Activated CD8-positive, alpha-beta memory T cell treated with anti-CD3 and anti-CD28 coated beads for 24 hours (primary cell): Measurements from ENCODE around the gene LSM4.
"Not testable (repeated sequence)": the region's sequence is repeated elsewhere in the genome, so short reads cannot be mapped to it uniquely, and the experiment has no call there.

Source experiments
- DNase-seq: peaks from one replicate; pipeline ENCODE4 v3.0.0-alpha.2; 2020

The LSM4 gene

DNA sequence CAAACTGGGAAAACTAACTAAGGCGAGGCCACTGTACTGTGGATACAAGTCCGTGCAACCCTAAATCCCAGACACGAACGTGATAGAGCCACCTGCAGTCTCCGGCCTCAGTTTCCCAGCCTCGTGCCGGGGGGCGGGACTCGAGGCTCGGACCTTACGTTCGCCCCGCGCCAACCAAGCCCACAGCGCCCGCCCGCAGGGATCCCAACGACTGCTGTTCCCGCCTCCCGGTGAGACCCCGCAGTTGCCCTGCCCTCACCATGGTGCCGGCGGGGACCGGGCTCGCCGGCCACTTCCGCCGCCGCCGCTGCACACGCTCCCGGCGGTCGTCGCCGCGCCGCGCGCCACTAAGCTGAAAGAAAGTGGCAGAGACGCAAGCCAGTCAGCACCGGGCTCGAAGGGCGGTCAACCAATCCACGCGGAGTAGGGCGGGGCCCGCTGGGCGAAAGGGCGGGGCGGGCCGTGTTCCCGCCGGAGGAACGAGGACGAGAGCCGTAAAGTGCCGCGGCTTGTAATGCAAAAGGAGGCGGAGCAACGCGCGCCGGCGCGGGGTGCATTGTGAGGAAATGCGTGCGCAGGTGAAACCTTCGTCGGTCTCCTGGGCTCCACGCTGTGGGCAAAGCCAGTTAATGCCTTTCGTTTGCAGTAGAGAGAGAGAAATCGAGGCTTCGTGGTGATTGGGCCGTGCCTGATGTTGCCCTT is at the start of gene LSM4:
TSS of gene LSM4 (minus strand) at position 318 of the 702 bp plus-strand sequence. CDS start at position 262, 56 bp downstream.
- peak; percentile 99 for DNase-seq

DNA sequence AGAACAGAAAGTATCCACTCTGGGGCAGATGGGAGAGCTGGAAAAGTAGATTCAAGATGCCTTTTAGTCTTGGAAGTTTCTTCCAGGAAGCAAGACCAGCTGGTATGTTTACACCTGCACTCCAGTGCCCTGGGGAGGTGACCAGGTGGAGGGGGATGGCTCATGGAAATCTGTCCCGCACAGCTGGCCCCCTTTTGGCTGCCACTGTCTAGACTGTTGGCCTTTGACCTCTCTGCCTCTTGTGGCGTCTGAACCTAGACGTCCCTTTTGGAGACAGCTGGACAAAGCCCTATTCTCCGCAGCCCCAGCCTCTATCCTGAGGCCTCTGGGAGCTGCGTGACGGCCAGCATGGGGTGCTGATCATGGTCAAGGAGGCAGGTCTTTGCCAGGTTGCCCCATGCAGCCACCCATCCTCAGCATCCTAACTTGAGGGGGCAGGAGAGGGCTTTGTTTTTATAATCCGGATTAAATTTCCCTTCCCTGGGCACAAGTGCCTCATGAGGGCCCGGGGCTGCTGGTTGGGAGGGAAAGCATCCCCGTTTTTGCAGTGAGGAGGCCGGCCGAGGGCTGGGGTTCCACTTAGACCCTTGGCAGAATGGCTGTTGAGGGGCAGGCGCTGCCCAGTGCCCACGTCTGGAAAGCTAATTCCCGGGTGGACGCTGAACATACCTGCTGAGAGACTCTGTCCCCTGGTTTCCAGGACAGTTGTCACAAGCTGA is 45.8 kb upstream of the LSM4 start:
- DNase-seq = no peak

DNA sequence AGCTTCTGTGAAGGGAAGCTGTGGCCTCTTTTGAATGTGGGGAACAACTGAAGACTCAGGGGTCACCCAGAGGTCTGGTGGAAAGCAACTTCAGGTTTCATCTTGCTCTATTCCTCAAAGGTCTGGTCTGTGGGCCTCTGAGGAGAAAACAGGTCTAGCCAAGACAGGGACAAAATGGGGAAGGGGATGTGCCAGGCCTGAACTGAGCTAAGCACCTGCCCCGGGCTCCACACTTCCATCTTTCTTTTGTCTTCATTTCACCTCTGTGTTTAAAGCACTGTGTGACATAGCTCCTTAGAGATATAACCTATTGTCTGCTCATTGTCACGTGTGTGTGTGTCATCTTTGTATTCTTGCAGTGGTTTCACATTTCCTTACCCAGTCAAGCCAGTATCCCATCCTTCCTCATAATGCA is 43.2 kb upstream of the LSM4 start:
- DNase-seq = no peak

DNA sequence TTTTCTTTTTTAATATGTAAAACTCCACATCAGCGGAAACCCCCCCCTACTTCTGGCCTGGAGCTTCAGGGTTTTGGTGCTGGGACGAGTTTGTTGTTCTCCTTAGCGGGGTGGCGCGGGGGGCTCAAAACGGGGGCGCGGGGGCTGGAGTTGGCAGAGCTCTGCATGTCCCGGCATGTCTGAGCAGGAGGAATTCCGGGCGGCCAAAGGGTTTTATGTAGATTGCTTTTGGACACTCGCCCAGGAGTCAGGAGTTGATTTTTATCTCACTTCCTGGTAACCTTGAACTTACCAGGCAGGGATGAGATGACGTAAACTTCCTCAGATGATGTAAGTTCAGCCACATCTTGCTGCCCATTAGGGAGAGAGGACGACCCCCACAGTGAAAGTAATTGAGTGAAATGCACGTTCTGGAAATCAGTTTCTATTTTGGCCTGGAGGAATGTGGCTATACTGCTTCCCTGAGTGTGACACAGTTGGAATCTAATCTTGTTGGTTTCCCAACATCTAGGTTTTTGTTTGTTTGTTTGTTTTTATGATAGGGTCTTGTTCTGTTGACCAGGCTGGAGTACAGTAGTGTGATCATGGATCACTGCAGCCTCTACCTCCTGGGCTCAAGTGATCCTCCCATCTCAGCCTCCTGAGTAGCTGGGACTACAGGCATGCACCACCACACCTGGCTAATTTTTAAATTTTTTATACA is 42.1 kb upstream of the LSM4 start:
- no peak for DNase-seq

DNA sequence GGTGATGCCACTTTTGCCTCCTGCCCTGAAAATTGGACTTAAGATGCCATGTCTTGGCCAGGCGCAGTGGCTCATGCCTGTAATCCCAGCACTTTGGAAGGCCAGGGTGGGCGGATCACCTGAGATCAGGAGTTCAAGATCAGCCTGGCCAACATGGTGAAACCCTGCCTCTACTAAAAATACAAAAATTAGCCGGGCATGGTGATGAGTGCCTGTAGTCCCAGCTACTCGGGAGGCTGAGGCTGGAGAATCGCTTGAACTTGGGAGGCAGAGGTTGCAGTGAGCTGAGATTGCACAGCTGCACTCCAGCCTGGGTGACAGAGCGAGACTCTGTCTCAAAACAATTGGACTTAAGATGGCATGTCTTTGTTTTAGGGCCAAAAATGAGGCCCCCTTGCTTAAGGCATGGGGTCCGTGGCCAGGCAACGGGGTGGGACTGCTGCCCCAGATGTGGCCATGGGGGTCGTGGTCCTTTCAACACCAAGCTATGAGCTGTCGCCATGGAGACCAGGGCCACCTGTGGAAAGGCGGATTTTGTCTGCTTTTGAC is 41.5 kb upstream of the LSM4 start:
- not testable (repeated sequence) for DNase-seq

DNA sequence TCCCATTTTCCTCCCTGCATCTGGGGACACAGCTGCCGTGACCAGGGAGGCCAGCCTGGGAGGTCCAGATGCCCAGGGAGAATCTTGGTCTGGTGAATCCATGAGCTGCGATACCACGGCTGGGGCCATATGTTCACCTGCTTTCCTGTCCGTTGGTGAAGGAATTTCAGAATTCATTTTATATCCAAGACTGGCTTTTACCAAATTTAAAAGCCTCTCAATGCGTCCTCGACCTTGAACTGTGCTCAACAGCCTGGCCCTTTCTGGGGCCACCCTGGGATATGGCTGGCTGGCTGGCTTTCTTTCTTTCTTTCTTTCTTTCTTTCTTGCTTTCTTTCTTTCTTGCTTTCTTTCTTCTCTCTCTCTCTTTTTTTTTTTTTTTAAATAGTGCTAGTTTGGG is 40.9 kb upstream of the LSM4 start:
- no peak for DNase-seq

DNA sequence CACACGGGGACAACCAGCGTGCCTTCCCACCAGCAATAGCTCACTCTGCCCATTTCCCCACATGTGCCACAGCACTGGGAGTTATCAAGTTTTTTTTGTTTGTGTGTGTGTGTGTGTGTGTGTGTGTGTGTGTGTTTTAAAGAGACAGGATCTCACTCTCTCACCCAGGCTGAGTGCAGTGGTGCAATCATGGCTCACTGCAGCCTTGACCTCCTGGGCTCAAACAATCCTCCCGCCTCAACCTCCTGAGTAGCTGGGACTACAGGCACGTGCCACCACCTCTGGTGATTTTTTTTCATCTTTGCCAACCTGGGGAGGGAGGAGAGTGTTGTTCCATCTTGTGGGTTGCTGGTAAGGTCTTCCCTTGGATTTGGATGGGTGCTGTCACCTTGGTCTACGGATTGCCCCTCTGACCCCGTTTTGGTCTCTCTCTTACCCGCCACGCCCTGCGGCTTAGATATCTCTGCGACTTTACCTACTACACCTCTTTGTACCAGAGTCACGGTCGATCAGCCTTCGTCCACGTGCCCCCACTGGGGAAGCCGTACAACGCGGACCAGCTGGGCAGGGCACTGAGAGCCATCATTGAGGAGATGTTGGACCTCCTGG is 40.2 kb upstream of the LSM4 start:
- no peak for DNase-seq

DNA sequence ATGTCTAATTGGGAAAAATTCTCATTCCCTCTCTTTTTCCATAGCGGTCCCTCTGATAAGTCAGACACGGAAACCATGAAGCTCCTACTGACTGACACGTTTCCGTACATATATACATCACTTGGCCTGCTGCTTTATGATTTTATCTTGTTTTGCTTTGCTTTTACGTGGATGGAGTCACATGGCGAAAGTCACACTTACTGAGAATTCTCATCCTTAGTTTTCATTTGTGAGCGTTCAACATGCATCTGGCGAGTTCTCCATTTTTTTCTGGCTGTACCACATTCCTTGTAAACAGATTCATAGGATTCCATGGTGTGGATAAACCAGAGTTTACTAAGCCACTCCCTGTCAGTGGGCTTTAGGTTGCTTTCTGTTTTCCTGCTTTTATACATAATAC is 38.8 kb upstream of the LSM4 start:
- DNase-seq = no peak

DNA sequence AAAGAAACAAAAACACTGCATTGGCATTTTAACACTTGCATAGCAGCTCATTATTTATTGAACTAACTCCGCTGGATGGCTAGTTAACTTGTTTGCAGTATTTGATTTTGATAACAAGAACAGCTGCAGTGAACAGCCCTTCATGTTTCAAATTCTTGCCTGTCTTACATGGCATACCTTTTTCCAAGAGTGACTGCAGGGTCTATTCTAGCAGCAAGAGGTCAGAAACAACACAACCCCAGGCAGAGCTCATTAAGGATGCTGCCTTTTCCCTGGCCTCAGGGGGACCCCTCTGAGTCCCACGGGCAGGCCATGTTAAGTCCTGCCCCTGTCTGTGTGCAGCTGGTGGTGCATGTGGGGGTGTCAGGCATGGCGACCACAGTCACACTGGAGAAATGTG is 34.2 kb upstream of the LSM4 start:
- no peak for DNase-seq

DNA sequence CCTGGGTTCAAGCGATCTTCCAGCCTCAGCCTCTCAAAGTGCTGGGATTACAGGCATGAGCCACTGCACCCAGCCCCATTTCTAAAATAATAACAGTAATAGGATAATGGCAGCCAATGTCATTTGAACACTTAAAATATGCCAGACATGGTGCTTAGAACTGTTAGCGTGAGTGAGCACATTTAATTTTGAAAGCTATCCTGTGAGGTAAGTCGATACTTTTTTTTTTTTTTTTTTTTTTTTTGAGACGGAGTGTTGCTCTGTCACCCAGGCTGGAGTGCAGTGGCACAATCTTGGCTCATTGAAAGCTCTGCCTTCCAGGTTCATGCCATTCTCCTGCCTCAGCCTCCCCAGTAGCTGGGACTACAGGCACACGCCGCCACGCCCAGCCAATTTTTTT is 31.9 kb upstream of the LSM4 start:
- DNase-seq = not testable (repeated sequence)

DNA sequence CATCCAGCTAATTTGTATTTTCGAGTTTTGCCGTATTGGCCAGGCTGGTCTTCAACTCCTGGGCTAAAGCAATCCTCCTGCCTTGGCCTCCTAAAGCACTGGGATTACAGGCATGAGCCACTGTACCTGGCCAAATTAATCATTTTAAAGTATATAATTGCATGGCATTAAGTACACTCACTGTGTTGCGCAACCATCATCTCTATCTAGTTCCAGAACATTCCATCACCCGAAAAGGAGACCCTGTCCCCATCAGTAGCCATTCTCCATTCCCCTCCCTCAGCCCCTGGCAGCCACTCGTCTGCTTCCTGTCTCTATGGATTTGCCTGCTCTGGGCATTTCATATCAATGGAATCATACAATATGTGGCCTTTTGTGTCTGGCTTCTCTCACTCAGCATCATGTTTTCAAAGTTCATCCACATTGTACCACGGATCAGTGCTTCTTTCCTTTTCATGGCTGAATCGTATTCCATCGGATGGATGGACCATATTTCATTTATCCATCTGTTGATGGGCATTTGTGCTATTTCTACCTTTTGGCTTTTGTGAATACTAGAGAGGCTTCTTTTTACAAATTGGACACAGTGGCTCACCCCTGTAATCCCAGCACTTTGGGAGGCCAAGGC is 30.6 kb upstream of the LSM4 start:
- DNase-seq = no peak

DNA sequence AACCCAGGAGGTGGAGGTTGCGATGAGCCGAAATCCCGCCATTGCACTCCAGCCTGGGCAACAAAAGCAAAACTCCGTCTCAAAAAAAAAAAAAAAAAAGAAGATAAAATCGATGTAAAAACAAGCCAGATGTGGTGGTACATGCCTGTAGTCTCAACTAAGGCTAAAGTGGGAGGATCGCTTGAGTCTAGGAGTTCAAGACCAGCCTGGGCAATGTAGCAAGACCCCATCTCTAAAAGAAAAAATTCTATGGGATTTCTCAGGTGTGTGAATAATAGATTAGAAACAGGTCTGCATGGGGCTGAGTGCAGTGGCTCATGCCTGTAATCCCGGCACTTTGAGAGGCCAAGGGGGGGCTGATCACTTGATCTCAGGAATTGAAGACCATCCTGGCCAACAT is 28.7 kb upstream of the LSM4 start:
- DNase-seq = no peak

DNA sequence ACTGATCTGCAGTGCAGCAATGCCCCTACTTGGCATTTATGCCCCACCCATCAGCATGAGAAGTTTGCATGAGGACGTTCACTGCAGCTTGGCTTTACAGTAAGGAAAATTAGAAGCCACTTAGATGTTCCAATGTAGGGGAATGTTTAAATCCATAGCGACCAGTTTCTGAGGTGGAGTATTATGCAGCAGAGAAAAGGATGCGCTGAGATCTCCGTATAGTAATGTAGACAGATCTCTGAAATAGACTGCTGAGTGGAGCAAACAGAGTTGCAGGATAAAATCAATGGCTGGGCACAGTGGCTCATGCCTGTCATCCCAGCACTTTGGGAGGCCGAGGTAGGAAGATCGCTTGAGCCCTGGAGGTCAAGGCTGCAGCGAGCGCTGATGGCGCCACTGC is 27.6 kb upstream of the LSM4 start:
- no peak for DNase-seq

DNA sequence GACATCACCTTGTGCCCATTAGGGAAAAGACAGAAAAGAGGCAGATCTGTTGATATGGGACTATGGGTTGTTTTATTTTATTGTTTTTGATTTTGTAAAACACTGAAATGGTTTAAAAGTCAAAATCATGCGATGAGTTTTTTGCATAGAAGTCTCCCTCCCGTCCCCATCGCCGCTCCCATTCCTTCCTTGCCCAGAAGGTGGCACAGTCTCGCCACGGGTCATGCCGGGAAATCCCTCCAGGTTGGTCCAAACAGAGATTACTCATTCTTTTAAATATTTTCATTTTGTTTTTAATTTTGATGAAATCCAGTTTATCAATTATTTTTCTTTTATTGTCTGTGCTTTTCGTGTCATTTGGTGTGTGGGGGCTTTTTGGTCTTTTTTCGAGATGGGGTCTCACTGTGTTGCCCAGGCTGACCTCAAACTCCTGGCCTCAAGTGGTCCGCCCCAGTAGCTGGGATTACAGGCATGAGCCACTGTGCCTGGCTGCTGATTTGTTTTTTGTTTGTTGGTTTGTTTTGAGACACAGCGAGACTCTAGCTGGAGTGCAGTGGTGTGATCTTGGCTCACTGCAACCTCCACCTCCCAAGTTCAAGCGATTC is 26.8 kb upstream of the LSM4 start:
- no peak for DNase-seq

DNA sequence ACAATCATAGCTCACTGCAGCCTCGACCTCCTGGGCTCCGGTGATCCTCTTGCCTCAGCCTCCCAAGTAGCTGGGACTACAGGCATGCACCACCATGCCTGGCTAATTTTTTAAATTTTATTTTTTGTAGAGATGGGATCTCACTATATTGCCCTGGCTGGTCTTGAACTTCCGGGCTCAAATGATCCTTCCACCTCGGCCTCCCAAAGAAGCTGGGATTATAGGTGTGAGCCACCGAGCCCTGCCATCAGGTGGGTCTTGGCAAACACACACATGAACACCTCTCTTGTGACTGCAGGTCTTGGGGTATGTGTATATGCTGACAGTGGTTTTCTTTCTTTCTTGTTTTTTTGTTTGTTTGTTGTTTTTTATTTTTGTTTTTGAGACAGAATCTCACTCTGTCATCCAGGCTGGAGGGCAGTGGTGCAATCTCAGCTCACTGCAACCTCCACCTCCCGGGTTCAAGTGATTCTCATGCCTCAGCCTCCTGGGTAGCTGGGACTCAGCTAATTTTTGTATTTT is 26.0 kb upstream of the LSM4 start:
- DNase-seq = not testable (repeated sequence)

DNA sequence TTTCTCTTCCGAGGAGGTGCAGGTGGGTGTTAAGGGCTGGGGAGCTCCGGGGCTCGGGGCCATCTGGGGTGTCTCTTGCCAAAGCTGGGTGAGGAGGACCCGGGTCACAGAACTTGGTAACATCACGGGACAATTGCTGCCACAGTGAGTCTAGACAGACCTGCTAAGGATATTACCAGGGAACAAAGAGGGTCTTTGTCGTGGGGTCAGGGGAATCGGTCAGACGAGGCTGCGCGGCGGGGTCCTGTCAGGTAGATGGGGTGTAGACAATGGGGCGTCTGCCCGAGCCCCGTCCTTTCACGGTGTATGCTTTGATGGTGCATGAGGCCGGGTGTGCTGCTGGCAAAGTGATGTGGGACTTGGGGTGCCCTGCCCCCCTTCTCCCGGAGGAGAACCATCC is 25.3 kb upstream of the LSM4 start:
- no peak for DNase-seq

DNA sequence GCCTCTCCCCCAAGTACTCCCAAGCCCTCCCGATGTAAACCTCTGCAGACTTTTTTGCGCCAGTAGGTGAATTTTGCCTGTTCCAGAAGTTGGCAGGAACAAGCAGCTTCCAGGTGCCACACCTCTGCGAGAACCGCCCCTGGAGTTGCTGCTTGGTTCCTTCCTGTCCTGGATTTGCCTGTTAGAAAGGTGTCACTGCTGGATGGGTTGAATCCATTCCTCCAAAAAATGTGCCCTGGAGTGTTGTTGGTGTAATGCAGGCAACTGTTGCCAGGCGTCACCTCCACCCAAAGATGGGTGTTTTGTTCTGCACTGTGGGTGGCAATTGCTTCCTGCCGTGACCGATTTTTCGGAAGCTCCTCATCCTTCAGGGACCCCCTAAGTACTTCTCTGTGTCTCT is 23.2 kb upstream of the LSM4 start:
- no peak for DNase-seq

DNA sequence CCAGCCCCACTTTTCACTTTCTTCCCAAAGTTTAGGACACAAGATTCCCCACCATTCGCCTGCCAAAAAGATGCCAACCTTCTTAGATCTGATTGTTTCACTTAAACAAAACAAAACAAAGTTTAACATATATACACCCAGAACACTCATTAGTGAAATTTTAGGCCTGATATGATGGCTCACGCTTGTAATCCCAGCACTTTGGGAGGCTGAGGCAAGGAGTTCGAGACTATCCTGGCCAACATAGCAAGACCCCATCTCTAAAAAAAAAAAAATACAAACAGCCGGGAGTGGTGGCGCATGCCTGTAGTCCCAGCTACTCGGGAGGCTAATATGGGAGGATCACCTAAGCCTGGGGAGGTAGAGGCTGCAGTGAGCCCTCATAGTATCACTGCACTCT is 22.4 kb upstream of the LSM4 start:
- no peak for DNase-seq

DNA sequence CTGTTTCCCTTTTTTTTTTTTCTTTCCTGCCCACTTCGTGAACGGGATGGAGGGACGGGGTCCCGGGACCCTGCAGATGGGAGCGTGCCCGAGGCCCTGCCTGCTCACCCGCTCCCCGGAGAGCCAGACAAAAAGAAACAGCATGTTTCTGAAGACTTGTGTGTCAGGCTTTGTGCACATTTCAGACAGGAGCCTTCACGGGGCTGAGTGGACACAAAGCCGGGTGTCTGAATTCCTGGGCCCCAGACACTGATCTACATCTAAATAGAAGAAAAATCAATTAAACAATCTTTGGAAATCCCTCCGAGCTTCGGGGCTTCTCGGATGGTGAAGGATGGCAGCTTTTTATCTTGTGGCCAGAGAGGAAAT is 21.7 kb upstream of the LSM4 start:
- no peak for DNase-seq

DNA sequence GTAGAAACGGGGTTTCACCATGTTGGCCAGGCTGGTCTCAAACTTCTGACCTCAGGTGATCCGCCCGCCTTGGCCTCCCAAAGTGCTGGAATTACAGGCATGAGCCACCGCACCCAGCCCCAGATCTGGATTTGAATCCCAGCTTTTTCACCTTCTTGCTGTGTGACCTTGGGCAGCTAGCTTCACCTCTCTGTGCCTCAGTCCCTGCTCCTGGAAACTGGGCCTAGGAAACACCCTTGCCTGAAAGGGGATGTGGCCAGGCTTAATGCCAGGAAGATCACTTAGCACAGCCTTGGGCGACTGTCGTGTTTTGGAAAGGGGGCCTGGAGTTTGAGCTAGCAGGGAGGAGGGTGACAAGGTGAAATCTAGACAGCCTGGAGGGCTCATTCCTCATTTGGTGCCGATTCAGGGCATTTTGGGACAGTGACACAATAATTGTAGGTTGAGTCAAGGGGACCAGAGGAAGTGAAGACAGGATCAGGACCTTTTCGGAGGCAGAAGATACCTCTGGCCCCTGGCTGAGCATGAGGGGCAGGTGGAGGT is 19.3 kb upstream of the LSM4 start:
- DNase-seq = no peak

DNA sequence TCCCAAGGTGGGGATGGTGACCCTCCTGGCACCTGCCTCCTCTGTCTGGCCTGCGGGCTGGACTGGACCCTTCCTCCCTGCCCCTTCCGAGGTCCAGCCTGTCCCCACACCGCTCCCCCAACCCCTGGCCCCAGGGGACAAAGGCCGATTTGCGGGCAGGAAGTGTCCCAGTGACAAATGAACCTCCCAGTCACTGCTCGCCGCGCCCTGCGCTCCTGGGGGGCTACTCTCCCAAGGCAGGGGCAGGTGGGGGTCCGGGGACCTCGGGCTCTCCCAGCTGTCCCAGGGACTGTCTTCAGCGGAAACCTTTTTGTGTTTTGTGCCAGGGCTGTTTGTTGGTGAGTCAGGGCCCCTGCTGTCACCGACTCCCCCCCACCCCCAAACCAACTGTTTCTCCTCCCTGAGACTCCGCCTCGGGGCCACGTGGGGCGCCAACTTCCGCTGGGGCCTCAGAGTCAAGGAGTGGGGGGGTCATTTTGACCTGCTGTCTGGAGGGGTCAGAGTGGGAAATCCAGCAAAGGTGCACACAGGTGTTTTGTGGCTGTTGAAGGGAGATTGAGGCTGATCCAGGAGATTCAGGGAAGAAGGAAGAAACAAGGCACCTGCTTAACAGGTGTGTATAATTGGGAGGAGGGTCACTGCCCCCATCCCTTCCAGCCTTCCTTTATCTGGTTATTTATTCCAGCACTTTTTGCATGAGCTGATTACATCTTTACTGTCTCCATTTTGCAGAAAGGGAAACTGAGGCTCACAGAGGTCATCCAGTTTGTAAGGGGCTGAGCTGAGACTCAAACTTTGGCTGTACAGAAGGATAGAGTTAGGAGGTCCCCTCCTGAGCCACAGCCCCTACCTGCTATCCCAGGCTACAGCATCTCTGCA is 18.4 kb upstream of the LSM4 start:
- DNase-seq = peak; percentile 84
